Stimulated activated naive B cell treated with anti-CD40 and anti-IgM and Interleukin-4, amounts not matched to agents 10 μg/mL and 1 μg/mL and 100 μg/mL, for 72 hours (primary cell): Measurements from ENCODE around the gene ZNHIT2.
A peak's percentile ranks its signal among the peaks of the same experiment; 100 is the strongest.

Experiments
- ATAC-seq, 2 donors: fragments of 150-1000 bp; cut with Tn5 transposase; replicated peaks; 2 replicates each; pipeline ENCODE4 v1.10.0; 2021; ENCODE audit warnings: moderate library complexity in 1 of 2
- DNase-seq: peaks from one replicate; pipeline ENCODE4 v3.0.0; 2021
- H3K27ac Mint-ChIP-seq: one replicate; pipeline ENCODE4 v1.8.0; 2022; ENCODE audit warnings: mild to moderate bottlenecking, mixed read lengths
- H3K27me3 Mint-ChIP-seq, 2 donors: one replicate each; pipeline ENCODE4 v1.8.0; 2022; ENCODE audit warnings: mixed read lengths in 2 of 2
- H3K36me3 Mint-ChIP-seq, 2 donors: one replicate each; pipeline ENCODE4 v1.8.0; 2022; ENCODE audit warnings: mixed read lengths in 2 of 2, mild to moderate bottlenecking in 1 of 2
- H3K4me1 Mint-ChIP-seq, 2 donors: one replicate each; pipeline ENCODE4 v1.8.0; 2022; ENCODE audit warnings: mixed read lengths in 2 of 2, mild to moderate bottlenecking in 1 of 2
- H3K4me3 Mint-ChIP-seq, 2 donors: one replicate each; pipeline ENCODE4 v1.8.0; 2022; ENCODE audit warnings: mild to moderate bottlenecking in 2 of 2, mixed read lengths in 2 of 2, moderate library complexity in 1 of 2
- H3K9me3 Mint-ChIP-seq, 2 donors: one replicate each; pipeline ENCODE4 v1.8.0; 2022; ENCODE audit warnings: mixed read lengths in 2 of 2, mild to moderate bottlenecking in 1 of 2

The ZNHIT2 gene

DNA sequence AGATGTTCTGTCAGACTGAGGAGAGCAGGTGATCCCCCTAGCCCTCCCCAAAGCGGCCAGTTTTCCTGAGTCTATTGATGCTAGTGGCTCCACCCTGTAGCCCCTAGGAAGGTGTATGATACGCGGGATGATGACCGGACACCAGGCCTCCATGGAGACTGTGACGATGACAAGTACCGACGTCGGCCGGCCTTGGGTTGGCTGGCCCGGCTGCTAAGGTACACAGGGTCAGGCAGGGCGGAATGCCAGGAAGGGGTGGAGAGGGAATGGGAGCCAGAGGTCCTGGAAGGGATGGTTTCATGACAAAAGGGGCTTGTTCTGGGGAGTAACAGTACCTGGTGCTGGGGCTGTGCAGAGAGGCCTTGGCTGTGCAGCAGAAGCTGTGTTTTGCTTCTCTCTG is 30.3 kb downstream of the ZNHIT2 start:
- H3K27ac Mint-ChIP-seq: no peak overlapping the region
- no peaks in the 10 kb centered on the region for H3K9me3 Mint-ChIP-seq
- DNase-seq (no peak), ATAC-seq (no peak)
- peaks cover 24 to 32% of the 10 kb centered on the region in 2 donors for H3K4me1 Mint-ChIP-seq
- H3K4me3 Mint-ChIP-seq: no peak overlapping the region
- peaks cover 33 to 49% of the 10 kb centered on the region in 2 donors for H3K36me3 Mint-ChIP-seq
- no peaks in the 10 kb centered on the region for H3K27me3 Mint-ChIP-seq

DNA sequence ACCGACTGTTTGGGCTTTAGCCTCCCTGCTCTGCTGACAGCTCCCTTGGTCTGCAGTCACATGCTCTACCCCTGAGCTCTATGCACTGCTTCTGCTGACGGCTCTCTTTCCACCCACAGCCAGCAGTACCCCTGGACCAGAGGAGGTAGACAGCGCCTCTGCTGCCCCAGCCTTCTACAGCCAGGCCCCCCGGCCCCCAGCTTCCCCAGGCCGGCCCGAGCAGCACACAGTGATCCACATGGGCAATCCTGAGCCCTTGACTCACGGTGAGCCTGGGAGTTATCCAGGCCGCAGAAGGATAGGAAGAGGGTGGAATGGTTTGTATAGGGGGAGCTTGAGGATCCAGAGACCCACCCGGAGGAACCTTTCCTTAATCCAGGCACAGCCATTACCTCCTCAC is 30.7 kb downstream of the ZNHIT2 start:
- peaks cover 33 to 49% of the 10 kb centered on the region in 2 donors for H3K36me3 Mint-ChIP-seq
- H3K9me3 Mint-ChIP-seq: no peaks in the 10 kb centered on the region
- H3K4me1 Mint-ChIP-seq: peaks cover 24 to 32% of the 10 kb centered on the region in 2 donors
- no peaks in the 10 kb centered on the region for H3K27me3 Mint-ChIP-seq
- DNase-seq (no peak), ATAC-seq (no peak)
- no peak overlapping the region for H3K4me3 Mint-ChIP-seq
- no peak overlapping the region for H3K27ac Mint-ChIP-seq

DNA sequence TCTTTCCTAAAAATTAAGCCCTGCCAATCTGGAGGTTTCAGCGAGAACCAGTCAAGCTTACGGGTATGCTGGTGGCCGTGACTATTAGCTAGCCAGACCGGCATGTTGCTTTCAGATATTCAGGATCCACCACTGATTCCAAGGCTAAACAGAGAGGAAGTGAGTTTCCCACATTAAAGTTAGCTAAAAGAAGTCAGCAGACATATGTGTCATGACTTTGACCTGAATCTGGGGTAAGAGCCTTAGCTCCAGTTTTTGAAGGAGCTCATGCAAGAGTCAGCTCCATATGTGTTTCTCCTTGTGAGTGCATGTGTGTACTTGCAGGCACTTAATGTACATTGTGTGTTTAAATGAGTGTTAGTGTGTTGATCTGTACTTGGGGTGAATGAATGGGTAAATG is 32.1 kb downstream of the ZNHIT2 start:
- no peak for ATAC-seq
- peaks cover 37 to 53% of the 10 kb centered on the region in 2 donors for H3K36me3 Mint-ChIP-seq
- H3K27me3 Mint-ChIP-seq: no peaks in the 10 kb centered on the region
- no peak for DNase-seq
- peaks cover 29 to 45% of the 10 kb centered on the region in 2 donors for H3K4me1 Mint-ChIP-seq
- peak overlapping the region; percentile 99 to 100 for H3K4me3 Mint-ChIP-seq
- no peaks in the 10 kb centered on the region for H3K9me3 Mint-ChIP-seq
- peak overlapping the region; percentile 42 for H3K27ac Mint-ChIP-seq

DNA sequence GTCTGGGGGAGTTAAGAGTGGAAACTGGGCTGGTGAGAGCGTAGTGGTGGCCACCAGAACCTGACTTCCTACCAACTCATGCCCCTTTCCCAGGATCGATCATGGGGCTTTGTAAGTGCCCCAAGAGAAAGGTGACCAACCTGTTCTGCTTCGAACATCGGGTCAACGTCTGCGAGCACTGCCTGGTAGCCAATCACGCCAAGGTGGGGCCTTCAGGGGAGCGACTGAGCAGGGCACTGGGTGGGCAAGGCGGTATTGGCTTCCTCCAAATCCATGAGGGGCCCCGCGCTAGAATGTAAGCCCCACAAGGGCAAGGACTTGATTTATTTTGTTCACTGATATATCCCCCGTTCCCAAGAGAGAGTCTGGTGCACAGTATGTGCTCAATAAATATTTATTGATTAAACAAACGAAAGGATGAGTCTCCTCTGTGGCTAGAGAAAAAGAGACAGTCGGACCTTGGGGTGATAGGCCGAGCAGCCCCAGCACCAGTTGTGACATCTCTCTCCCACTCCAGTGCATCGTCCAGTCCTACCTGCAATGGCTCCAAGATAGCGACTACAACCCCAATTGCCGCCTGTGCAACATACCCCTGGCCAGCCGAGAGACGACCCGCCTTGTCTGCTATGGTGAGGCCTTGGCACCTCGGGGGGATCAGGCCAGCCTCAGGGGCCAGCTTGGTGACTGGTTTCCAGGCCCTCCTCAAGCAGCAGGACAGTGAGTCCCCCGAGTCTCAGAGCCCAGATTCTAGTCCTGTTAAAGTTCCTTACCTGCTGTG is 32.7 kb downstream of the ZNHIT2 start:
- Mint-ChIP-seq H3K9me3 (no peaks in the 10 kb centered on the region), H3K27me3 (no peaks in the 10 kb centered on the region), H3K36me3 (peaks cover 37 to 52% of the 10 kb centered on the region in 2 donors), H3K4me1 (peaks cover 29 to 46% of the 10 kb centered on the region in 2 donors), H3K27ac (peak overlapping the region; percentile 98), H3K4me3 (peak overlapping the region; percentile 99 to 100)
- no peak for DNase-seq
- peak in 1 of 2 donors; percentile 15 for ATAC-seq

DNA sequence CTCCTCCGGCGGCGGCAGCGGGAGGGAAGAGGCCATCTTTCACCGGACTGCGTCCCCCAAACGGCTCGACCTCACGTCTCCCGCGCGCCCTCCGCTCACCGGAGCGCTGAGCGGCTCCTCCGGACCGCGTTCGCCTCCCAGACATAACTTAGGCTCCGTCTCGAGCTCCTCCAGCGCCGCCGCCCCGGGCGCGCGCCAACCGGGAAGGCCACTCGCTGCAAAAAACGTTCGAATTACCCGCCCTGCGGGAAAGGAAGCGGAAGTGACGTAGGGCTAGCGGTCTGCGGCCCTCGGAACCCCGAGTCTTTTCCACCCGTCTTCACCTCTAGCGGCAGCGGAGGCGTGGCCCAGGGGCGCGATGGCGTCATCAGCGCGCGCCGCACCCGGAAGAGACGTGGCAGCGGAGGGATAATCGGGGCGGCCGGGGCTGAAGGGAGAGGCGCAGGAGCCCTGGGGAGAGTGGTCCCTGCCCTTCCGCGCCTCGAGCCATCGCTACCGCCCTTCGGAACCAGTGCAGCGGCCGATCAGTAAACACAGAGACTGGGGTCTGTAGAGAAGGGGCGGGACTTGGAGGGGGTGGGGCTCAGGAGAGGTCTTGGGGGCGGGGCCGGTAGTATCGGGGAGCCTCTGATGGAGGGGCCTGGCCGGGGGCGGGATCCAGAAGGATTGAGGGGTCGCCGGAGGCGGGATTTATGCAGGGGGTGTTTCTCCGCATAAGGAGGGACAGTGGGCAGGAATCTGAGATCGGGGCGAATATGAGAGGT is 33.5 kb downstream of the ZNHIT2 start, which contains the start of the genes CDCA5 and ZFPL1:
Gene CDCA5, minus strand, starts transcription at position 207 of the 764 bp plus-strand sequence. Its CDS starts 62 bp downstream, at position 145.
Gene ZFPL1, plus strand, starts transcription at position 389 of the 764 bp plus-strand sequence. CDS start 477 bp downstream, outside the sequence.
- H3K27me3 Mint-ChIP-seq: no peaks in the 10 kb centered on the region
- peak within 1 kb of the TSS; percentile 99 to 100 for H3K4me3 Mint-ChIP-seq
- peaks cover 30 to 49% of the 10 kb centered on the region in 2 donors for H3K4me1 Mint-ChIP-seq
- ATAC-seq (peak; percentile 92 to 94), DNase-seq (peak; percentile 96)
- H3K36me3 Mint-ChIP-seq: peaks cover 31 to 44% of the 10 kb centered on the region in 2 donors
- peak within 1 kb of the TSS; percentile 98 for H3K27ac Mint-ChIP-seq
- H3K9me3 Mint-ChIP-seq: no peaks in the 10 kb centered on the region

DNA sequence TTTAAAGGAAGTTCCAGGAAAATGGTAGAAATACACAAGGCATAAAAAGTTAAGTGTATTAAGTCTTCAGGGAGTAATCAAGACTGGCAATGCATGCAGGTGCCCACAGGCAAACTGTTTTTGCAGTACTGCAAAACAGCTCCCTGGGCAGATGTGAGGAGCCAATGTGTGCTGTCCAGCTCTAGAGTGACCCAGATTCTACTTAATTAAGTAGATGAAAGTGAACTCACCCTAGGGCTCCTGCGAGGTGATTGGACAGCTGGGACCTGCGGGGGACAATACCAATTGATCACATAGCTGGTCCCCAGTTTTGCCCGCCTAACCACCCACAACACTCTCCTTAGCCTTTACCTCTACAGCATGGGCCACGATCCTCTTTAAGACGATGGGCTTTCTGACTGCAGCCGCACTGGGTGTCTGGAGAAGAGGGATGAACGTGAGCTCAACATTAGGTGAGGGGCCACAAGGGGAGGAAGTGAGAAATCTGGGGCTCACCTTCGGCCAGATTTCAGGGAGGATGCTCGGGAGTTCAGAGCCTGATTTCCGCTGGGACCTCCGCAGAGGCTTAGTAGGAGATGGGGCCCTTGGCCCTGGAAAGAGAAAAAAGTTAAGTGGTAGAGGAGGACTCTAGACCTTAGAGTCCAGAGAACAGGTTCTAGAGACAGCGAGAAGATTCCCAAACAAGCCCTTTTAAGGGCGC is 34.2 kb downstream of the ZNHIT2 start:
- Mint-ChIP-seq H3K27me3 (no peaks in the 10 kb centered on the region), H3K4me1 (peaks cover 37 to 56% of the 10 kb centered on the region in 2 donors), H3K27ac (peak overlapping the region; percentile 98), H3K4me3 (peak overlapping the region; percentile 99 to 100), H3K36me3 (peaks cover 24 to 37% of the 10 kb centered on the region in 2 donors), H3K9me3 (no peaks in the 10 kb centered on the region)
- ATAC-seq (peak in 1 of 2 donors; percentile 1), DNase-seq (no peak)

DNA sequence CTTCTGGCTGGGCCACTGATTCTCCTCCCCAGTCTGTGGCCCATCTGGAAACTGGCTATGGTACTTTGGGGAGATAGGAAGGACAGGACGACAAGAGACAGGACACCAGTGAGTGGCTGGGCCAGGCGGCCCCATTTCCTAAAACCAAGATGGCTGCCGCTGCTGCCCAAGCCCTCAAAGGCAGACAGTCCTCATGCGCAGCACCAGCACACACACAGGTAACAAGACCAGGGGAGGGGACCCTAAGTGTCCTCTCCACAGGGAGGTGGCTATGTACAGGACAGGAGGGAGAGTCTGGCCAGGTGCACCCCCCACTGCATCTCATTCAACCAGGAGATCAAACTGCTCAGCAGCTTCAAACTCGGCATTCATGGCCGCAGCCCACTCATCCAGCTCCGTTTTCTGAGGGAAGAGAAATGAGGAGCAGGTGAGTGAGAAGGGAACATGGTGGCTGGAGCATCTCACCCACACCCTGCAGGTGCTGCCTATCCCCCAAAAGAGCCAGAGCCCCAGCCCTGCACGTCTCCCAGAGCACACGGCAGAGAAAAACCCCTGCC is 38.6 kb downstream of the ZNHIT2 start:
- DNase-seq: no peak
- no peak for ATAC-seq
- peak overlapping the region in 1 of 2 donors; percentile 17 for H3K4me3 Mint-ChIP-seq
- no peaks in the 10 kb centered on the region for H3K27me3 Mint-ChIP-seq
- H3K27ac Mint-ChIP-seq: no peak overlapping the region
- peaks cover 21 to 42% of the 10 kb centered on the region in 2 donors for H3K4me1 Mint-ChIP-seq
- H3K36me3 Mint-ChIP-seq: peaks cover 9 to 19% of the 10 kb centered on the region in 2 donors
- H3K9me3 Mint-ChIP-seq: no peaks in the 10 kb centered on the region

DNA sequence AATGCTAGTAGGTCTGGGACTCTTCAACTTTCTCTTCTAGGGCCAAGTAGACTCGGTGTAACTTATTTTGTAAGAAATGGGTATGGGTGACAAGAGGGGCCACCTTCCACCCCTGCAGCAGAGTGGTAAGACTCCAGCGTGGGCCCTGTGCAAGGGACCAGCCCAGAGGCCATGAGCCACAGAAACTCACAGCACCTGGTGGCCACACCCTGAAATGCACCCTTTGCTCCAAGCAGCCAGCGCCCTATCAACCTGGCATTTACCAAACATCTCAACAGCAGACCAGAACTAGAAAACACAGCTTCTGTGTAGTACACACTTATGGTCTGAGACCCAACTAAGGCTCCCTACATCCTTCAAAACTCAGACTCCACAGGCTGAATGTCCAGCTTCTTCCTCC is 39.4 kb downstream of the ZNHIT2 start:
- no peaks in the 10 kb centered on the region for H3K9me3 Mint-ChIP-seq
- no peak overlapping the region for H3K4me3 Mint-ChIP-seq
- peak overlapping the region; percentile 44 for H3K27ac Mint-ChIP-seq
- no peaks in the 10 kb centered on the region for H3K27me3 Mint-ChIP-seq
- H3K36me3 Mint-ChIP-seq: peaks cover 9 to 17% of the 10 kb centered on the region in 2 donors
- peaks cover 16 to 34% of the 10 kb centered on the region in 2 donors for H3K4me1 Mint-ChIP-seq
- ATAC-seq: peak; percentile 89
- DNase-seq: peak; percentile 35

DNA sequence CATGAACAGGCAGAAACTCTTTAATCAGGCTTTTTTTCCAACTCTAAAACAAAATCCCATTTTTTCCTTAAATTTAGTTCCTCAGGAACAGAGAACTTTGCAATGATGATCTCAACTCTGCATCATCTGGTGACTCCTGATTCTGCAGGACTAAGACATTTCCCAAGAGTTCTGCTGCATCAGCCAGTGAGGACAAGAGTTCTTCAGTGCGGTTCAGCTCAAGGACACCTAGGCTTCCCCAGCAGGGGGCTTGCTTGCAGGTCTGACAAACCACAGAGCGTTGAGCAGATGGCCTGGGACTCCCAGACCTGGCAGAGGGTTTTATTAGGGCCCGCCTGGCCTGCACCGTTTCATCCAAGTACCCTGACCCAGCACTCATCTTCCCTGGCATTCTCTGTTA is 40.0 kb downstream of the ZNHIT2 start:
- H3K27ac Mint-ChIP-seq: no peak overlapping the region
- no peak overlapping the region for H3K4me3 Mint-ChIP-seq
- ATAC-seq: no peak
- H3K9me3 Mint-ChIP-seq: no peaks in the 10 kb centered on the region
- H3K36me3 Mint-ChIP-seq: peaks cover 9 to 17% of the 10 kb centered on the region in 2 donors
- H3K4me1 Mint-ChIP-seq: peaks cover 16 to 30% of the 10 kb centered on the region in 2 donors
- no peak for DNase-seq
- H3K27me3 Mint-ChIP-seq: no peaks in the 10 kb centered on the region

DNA sequence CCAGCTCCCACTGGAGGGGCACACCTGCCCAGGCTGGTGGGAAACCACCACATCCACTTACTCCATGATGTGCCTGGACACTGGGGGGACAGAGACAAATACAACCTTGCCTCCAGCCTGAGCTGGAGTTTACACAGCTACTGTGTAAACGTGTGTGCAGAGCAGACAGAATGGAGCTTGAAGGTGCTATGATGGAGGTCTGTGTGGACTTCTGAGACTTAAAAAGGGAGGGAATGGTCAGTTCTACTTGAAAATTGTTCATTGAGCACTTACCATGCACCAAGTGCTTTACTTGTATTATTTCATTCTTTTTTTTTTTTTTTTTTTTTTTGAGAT is 44.9 kb downstream of the ZNHIT2 start:
- ATAC-seq (no peak), DNase-seq (no peak)
- Mint-ChIP-seq H3K4me3 (no peak overlapping the region), H3K9me3 (no peaks in the 10 kb centered on the region), H3K27me3 (no peaks in the 10 kb centered on the region), H3K36me3 (peaks cover 4 to 7% of the 10 kb centered on the region in 2 donors), H3K4me1 (peaks cover 3 to 5% of the 10 kb centered on the region in 2 donors), H3K27ac (no peak overlapping the region)

DNA sequence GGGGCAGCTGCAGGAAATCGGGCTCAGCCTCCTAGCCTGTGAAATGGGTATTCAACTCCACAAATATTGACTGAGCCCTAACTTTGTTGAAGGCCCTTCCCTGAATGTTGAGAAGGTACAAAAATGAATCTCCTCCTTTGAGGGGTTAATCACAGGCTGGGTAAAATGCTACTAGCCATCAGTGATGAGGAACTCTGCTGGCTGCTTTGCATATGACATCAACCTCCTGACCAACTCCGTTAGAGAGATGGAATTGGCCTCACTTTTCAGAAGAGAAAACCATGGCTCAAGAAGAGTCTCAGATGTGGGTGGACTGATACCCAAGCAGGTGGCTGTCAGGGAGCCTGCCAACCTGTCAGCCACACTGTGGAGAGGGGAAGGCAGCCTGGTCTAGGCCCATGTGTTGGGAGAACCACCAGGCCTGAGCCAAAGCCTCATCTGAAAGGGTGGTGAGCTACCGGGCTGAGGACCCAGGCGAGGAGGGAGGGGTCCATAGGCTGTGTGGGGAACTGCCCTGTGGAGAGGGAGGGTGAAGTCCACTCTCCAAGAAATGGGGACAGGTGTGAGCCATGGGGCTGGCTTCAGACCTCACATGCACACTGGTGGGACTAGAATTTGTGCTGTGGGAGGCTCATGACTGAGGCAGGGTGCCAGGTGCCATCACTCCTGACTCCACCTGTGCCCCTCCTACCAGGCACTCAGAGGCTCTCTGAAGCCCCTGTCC is 45.4 kb downstream of the ZNHIT2 start:
- no peak overlapping the region for H3K4me3 Mint-ChIP-seq
- peak in 1 of 2 donors; percentile 42 for ATAC-seq
- H3K27ac Mint-ChIP-seq: no peak overlapping the region
- H3K4me1 Mint-ChIP-seq: peaks cover 3 to 5% of the 10 kb centered on the region in 2 donors
- H3K36me3 Mint-ChIP-seq: peaks cover 2 to 4% of the 10 kb centered on the region in 2 donors
- no peaks in the 10 kb centered on the region for H3K27me3 Mint-ChIP-seq
- DNase-seq: no peak
- H3K9me3 Mint-ChIP-seq: no peaks in the 10 kb centered on the region

DNA sequence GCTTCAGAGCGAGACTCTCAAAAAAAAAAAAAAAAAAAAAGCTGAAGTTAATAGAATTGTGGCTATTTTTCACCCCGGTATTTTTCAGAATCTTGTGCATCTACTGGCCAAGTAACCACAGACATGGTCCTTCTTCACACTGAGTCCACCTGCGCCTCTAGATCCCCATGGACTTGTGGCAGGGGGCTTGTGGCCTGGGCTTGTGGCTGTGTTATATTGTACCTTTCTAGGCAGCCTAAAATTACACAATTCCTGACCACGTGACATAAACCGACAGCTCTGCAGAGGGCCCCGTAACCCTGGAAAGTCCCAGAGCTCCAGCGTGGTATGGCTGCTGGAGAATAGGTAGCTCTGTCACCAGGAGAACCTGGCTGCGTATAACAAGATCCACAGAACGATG is 48.3 kb downstream of the ZNHIT2 start:
- no peak for ATAC-seq
- H3K27me3 Mint-ChIP-seq: no peaks in the 10 kb centered on the region
- H3K27ac Mint-ChIP-seq: no peak overlapping the region
- H3K36me3 Mint-ChIP-seq: no peaks in the 10 kb centered on the region
- H3K9me3 Mint-ChIP-seq: no peaks in the 10 kb centered on the region
- no peak overlapping the region for H3K4me3 Mint-ChIP-seq
- H3K4me1 Mint-ChIP-seq: peaks cover 3 to 5% of the 10 kb centered on the region in 2 donors
- no peak for DNase-seq

DNA sequence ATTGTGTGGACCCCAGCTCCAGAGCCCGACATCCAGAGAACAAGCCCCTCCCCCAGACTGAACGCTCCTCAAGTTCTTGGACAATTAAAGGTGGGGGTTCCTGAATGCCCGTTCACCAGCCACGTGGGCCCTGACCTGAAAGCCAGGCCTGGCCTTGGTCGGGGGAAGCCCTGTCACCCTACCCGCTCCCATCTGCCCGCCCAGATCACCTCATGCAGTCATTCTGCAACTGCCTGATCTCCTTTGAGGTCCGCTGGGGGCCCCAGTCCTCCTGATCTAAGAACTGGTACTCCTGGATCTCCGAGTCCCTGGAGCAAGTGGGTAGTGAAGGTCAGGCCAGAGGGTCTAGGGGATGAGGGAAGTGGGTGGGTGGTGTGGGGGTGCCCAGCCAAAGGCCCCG is 50.1 kb downstream of the ZNHIT2 start:
- DNase-seq (no peak), ATAC-seq (no peak)
- H3K9me3 Mint-ChIP-seq: no peaks in the 10 kb centered on the region
- H3K27me3 Mint-ChIP-seq: no peaks in the 10 kb centered on the region
- no peaks in the 10 kb centered on the region for H3K36me3 Mint-ChIP-seq
- H3K4me1 Mint-ChIP-seq: peaks cover 3 to 5% of the 10 kb centered on the region in 2 donors
- no peak overlapping the region for H3K27ac Mint-ChIP-seq
- H3K4me3 Mint-ChIP-seq: no peak overlapping the region
